Kidney epithelial cell (primary cell): Measurements from ENCODE around the gene KLK5. TPM values are rescaled to one million over a fixed set of nuclear protein-coding genes. Genes with fewer than 3 reads are reported as not detected.
"Not testable (repeated sequence)": the region's sequence is repeated elsewhere in the genome, so short reads cannot be mapped to it uniquely, and the experiment has no call there.

Source experiments
- DNase-seq: peaks from one replicate; pipeline ENCODE4 v3.0.0-alpha.2; 2010; ENCODE audit warnings: low read depth
- H3K27me3 ChIP-seq: 2 replicates; pipeline ENCODE4 v1.6.0; 2011; ENCODE audit warnings: low read length; ENCODE audit not compliant: control insufficient read depth, insufficient read depth
- H3K36me3 ChIP-seq: 2 replicates; pipeline ENCODE4 v1.5.1; 2011; ENCODE audit warnings: low read length; ENCODE audit not compliant: control insufficient read depth, insufficient read depth
- H3K4me3 ChIP-seq: 2 replicates; pipeline ENCODE4 v1.5.1; 2011; ENCODE audit warnings: low read depth, mild to moderate bottlenecking, control low read depth, low read length
- total RNA-seq: library from RNA; depleted of rRNA; stranded (reverse); fragments of >200 nt; gene quantifications from 2 replicates; pipeline ENCODE4 v1.2.3, GENCODE V29; 2015
- TF ChIP-seq, protein P1 (sequence below): IDR thresholded peaks from 2 replicates; pipeline ENCODE4 v1.5.1; 2011; ENCODE audit warnings: mild to moderate bottlenecking, moderate library complexity, low read length, control low read depth, inconsistent platforms; ENCODE audit not compliant: insufficient read depth, poor library complexity, severe bottlenecking

KLK5 gene
- total RNA-seq, 1 donor from 2014 or later: 11.3 TPM

DNA sequence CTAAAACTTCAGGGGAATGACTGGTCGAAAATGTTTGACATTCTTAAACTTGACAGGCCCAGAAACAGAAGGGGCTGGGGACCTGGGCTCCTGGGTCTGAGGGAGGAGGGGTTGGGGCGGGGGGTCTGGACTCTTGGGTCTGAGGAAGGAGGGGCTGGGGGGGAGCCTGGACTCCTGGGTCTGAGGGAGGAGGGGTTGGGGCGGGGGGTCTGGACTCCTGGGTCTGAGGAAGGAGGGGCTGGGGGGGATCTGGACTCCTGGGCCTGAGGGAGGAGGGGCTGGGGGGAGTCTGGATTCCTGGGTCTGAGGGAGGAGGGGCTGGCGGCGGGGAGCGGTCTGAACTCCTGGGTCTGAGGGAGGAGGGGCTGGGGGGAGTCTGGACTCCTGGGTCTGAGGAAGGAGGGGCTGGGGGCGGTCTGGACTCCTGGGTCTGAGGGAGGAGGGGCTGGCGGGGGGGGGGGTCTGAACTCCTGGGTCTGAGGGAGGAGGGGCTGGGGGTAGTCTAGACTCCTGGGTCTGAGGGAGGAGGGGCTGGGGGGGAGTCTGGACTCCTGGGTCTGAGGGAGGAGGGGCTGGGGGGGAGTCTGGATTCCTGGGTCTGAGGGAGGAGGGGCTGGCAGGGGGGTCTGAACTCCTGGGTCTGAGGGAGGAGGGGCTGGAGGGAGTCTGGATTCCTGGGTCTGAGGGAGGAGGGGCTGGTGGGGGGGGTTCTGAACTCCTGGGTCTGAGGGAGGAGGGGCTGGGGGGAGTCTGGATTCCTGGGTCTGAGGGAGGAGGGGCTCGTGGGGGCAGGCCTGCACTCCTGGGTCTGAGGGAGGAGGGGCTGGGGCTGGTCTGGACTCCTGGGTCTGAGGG is 22.1 kb upstream of the KLK5 start:
- Histone ChIP-seq H3K4me3 (no peak overlapping the region), H3K27me3 (no peaks in the 10 kb centered on the region), H3K36me3 (no peaks in the 10 kb centered on the region)
- DNase-seq: no peak
- TF ChIP-seq, protein P1, sequence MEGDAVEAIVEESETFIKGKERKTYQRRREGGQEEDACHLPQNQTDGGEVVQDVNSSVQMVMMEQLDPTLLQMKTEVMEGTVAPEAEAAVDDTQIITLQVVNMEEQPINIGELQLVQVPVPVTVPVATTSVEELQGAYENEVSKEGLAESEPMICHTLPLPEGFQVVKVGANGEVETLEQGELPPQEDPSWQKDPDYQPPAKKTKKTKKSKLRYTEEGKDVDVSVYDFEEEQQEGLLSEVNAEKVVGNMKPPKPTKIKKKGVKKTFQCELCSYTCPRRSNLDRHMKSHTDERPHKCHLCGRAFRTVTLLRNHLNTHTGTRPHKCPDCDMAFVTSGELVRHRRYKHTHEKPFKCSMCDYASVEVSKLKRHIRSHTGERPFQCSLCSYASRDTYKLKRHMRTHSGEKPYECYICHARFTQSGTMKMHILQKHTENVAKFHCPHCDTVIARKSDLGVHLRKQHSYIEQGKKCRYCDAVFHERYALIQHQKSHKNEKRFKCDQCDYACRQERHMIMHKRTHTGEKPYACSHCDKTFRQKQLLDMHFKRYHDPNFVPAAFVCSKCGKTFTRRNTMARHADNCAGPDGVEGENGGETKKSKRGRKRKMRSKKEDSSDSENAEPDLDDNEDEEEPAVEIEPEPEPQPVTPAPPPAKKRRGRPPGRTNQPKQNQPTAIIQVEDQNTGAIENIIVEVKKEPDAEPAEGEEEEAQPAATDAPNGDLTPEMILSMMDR: no peak

DNA sequence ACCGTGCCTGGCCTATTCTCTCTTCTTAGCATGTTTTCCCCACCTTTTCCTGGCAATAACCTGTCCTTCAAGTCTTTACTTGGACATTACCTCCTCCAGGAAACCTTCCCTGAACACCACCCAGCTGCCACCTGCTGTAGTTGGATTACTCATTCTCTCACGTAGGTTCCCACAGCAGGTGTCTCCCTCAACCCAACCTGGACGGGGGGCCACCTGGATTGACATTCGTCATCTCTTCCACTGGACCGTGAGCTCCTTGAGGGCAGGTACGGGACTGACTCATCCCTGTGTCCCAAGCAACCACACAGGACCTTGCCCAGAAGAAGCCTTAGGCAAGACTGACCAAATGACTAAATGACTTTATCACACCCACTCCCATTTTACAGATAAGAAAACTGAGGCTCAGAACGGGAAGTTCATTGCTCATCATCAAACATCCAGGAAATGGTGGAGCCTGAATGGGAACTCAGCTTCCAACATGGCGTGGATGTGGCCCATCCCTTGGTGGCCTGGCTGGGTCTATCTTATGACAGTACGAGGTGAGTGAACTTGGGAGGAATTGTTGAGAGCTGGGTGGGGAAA is 20.0 kb upstream of the KLK5 start:
- DNase-seq: no peak
- H3K27me3 ChIP-seq: no peaks in the 10 kb centered on the region
- TF ChIP-seq, protein P1: no peak
- no peaks in the 10 kb centered on the region for H3K36me3 ChIP-seq
- H3K4me3 ChIP-seq: no peak overlapping the region

DNA sequence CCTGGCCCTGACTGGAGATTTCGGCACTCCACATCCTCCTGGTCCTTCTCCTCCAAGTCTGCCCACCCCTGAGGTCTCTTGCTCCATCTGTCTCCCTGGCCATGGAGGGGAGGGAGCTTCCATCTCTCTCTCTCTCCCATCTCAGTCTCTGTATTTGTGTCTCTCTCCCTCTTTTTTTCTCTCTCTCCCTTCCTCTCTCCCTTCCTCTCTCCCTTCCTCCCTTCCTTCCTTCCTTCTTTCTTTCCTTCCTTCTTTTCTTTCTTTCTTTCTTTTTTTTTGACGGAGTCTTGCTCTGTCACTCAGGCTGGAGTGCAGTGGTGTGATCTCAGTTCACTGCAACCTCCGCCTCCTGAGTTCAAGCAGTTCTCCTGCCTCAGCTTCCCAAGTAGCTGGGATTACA is 17.0 kb upstream of the KLK5 start:
- DNase-seq, H3K27me3 ChIP-seq, H3K36me3 ChIP-seq, H3K4me3 ChIP-seq: not testable (repeated sequence)

DNA sequence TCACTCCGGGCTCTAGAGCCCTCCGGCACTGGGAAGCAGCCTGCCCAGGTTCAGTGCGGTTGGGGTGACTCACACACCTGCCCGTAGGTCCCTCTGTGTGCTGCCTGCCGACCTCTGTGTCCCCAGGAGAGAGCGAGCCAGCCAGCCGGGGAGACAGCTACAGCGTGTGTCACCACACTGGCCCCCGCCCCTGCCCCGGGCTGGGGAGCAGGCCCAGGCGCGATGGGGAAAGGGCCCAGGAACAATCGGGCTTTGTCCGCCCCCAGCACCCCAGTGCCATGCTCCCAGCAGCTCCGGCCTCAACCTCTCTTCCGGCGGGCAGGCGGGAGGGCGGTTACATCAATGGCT is 16.5 kb upstream of the KLK5 start, which contains the start of gene KLK6:
Gene KLK6 (minus strand): TSS at position 179 of the 348 bp plus-strand sequence. CDS start 1,487 bp downstream, outside the sequence.
- TF ChIP-seq, protein P1: no peak
- Histone ChIP-seq H3K4me3 (peak within 1 kb of the TSS; percentile 9), H3K27me3 (no peaks in the 10 kb centered on the region), H3K36me3 (no peaks in the 10 kb centered on the region)
- no peak for DNase-seq

DNA sequence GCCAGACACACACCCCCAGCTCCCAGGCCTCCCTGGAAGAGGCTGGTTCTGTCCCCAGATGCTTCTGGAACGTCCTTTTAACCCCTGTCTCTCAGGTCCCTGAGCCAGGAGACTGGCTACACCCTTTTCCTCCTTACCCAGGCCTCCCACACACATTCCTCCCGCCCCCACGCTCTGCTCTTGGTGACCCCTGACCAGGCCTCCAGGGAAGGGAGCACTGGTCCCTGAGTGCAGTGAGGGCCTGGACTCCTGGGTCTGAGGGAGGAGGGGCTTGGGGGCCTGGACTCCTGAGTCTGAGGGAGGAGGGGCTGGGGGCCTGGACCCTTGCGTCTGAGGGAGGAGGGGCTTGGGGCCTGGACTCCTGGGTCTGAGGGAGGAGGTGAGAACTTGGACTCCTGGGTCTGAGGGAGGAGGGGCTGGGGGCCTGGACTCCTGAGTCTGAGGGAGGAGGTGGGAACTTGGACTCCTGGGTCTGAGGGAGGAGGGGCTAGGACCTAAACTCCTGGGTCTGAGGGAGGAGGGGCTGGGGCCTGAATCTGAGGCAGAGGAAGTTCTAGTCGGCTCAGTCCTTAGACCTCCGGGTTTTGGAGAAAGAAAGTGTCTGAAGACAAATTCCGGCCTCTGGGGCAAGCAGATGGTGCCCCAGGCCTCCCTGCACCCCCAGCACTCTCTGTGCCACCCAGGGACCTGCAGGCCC is 16.0 kb upstream of the KLK5 start:
- no peaks in the 10 kb centered on the region for H3K27me3 ChIP-seq
- DNase-seq: no peak
- TF ChIP-seq, protein P1: no peak
- H3K36me3 ChIP-seq: no peaks in the 10 kb centered on the region
- H3K4me3 ChIP-seq: peak overlapping the region; percentile 9
